GM19438 (cell line): ENCODE results near the gene FASTKD2.

Experiments
- ATAC-seq: cut with Tn5 transposase; IDR thresholded peaks from one replicate; pipeline ENCODE4 v1.9.1; 2021; ENCODE audit warnings: low read depth; ENCODE audit not compliant: unreplicated experiment

Gene FASTKD2

DNA sequence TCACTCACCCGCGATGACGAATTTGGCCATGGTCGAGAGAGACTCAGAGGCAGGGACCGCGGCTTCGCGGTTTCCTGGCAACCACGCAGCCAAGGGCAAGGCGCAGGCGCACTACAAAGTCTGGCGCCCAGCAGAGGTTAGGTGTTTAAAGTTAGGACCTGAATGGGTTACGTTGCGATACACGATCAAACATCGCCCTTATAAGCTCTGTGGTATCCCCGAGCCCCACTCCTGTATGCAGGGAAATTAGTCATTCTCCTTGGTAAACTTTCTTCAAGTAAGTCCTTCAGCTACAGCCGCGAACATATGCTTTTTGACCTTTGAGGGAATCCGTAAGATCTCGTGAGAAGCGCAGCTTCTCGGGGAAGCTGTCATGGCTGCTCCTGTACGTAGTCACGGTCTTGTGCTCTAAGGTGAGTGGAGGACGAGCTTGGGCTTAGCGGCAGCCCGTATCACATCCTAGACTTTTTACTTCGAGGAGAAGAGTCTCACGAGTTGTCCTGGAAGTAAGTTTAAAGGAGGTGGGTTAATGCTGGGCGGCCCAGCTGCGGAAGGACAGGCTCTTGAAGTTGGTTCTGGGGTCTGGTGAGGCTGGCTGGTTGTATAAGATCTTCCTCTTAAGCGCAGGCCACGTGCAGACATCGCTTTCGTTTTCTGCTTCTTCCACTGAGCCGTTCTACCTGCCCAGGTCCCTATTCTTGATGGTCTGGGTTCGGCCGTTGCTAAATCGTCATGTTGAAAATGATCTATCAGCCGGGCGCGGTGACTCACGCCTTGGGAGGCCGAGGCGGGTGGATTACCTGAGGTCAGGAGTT is at the start of gene FASTKD2, which contains the start of gene MDH1B:
FASTKD2 (plus strand) TSS at position 365 of the 815 bp plus-strand sequence. CDS start 1,088 bp downstream, outside the sequence.
MDH1B (minus strand) TSS at position 87 of the 815 bp plus-strand sequence; CDS start at position 30, 57 bp downstream.
- peak; percentile 95 for ATAC-seq

- ATAC-seq, result no peak
Measured at GRCh38 chr2:206716623-206717022, 48.8 kb upstream of the FASTKD2 start.

DNA sequence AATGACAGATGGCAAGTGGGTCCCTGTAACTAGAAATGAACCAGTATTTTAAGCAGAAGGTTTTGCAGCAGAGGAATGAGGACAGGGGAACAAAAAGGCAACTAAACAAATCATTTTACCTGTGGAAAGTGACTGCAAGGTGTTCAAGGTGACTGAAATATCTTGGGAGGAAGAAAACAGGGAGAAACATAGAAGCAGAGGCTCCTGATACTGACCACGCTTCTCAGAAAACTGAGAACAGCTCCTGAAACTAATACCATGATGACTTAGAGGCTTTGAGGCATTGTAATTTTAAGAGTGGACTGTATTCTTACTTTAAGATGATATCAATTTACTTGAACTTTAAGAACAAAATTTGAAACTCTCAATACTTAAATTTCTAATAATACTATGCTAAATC is 47.1 kb upstream of the FASTKD2 start, which contains the start of gene DYTN:
DYTN (minus strand) TSS at position 101 of the 400 bp plus-strand sequence. CDS start 117 bp downstream, outside the sequence.
- no peak for ATAC-seq

DNA sequence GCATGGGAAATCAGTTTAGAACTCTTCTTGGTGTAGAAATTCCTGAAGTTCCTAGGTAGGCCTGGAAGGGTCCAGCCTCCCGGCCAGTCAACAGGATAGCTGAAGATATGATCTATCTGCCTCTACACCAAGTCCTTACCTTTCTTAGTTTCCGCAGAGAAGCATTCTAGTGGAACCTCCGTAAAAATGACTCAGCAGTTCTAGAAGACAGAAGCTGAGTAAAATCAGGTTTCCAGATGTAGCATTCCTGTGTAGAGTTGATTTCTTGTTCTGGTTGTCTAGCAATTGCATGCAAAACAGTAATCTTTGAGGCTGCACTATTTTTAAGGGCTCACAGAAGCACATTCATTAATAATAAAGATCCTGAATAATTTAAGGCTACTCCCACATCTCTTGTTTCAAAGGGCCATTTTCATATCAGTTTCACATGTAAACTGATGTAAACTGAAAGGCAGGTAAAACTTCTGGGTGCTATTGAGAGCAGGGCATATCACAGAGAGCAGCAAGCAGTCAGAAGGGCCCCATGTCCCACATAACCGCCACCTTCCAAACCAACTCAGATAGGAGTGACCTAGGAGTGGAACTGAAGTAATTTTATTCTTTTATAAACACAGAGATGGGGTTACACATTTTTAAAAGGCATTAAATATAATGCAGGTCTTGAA is 44.0 kb upstream of the FASTKD2 start:
- ATAC-seq, result peak; percentile 49

GRCh38 chr2:206723288-206723687 is 42.1 kb upstream of the FASTKD2 start:
- no peak for ATAC-seq

DNA sequence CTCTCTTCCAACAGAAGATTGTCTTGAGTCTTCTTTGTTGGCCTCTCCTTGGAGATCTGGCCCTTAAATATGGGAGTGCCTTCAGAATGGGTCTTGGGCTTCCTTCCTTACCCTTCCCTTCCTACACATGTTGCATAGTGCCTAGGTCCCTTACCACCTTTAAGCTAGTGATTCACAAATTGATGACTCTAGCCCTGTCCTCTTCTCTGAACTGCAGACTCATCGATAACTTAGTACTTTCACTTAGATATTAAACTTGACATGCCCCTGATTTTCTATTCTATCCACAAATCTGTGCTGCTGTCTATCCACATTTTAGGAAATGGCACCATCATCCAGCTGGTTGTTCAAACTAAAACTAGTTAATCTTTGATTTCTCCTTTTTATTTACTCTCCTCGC is 38.1 kb upstream of the FASTKD2 start:
- ATAC-seq, result no peak

DNA sequence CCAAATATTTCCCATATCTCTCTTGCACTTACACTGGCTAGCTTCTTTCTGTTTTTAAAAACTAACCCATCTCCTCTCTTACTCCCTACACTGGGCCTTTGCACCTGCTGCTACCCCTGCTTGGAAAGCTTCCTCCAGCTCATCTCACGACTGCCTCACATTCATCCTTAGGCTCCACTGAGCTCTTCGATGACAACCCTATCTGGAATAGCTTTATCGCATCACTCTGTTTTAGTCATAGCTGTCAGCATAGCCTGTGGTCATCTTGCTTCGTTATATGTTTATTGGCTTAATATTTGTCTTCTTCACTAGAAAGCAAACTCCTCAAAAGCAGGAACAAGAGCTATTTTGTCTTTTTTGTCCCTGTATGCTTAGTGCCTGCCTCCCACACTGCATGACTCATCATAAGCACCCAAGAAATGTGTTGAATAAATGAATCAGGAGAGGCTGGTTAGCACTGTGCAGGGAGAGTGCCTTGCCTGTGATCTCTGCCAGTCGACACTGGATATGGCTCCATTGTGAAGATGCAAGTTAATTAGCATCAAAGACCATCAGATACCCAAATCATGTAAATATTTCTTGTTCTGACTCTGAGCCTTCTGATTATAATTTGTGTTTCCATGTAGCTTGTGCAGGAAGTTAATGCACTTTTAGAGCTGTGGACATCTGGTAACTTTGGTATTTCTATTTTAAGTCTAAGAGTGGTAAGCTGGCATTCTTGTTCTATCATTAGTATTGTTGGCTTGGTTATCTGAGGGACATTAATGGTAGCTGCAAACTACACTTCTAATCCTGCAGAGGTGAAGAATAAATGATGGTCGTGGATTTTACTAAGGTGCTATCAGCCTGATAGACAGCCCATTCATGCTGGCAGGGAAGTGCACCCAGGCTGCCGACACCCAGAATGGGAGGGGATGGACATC is 36.9 kb upstream of the FASTKD2 start:
- no peak for ATAC-seq

DNA sequence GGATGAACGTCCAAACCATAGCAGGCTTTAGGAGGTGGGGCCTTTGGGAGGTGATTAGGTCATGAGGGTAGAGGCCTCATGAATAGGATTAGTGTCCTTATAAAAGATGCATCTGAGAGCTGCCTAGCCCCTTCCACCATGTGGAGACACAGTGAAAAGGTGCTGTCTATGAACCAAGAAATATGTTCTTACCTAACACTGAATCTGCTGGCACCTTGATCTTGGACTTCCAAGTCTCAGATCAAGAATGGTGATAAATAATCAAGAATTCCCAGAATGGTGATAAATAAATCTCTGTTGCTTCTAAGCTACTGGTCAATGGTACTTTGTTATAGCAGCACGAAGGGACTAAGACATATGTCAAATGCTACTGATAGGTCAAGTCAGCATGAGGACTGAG is 32.1 kb upstream of the FASTKD2 start:
- no peak for ATAC-seq

DNA sequence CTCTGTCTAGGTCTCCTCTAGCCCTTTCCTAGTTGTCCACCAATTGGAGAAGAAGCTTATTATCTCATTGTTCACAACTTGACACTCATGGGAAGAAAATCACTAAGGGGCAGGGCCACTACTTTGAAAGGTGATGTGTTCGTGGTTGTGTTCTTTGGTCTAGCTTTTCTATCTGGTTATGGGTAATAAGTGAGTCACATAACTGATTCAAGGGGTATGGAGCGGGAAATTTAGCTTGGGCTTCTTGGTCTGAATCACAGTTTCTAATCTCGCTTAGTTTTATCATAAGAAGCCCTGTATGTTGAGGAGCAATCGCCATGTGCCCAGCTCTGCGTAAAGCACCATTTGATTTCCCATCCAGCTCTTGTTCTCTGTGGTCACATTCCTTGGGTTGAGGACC is 28.5 kb upstream of the FASTKD2 start:
- ATAC-seq, result no peak

- ATAC-seq, result no peak
Measured at GRCh38 chr2:206739271-206739670, 26.1 kb upstream of the FASTKD2 start.

DNA sequence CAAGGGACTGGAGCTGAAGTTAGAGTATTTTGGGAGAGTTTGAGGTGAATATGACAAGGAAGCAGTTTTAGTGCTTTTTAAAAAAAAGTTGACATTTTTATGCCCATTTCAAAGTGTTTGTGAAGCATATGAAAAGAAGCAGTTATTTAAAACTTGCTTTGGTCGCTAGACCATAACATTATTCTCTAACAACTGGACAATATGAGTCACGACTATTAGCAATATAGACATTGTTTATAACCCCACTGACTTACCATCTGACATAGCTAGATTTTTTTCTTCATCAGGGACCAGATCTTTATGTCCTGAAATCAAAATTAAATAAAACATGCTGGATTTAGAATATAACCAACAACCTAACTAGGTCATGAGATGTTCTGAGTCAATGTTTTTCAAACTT is 24.6 kb upstream of the FASTKD2 start:
- ATAC-seq, result no peak

GRCh38 chr2:206756816-206757215 is 8.6 kb upstream of the FASTKD2 start:
- ATAC-seq, result no peak

- ATAC-seq, result peak; percentile 25
Measured at GRCh38 chr2:206764673-206765241, 649 bp upstream of the FASTKD2 start.

GRCh38 chr2:206766057-206766930 is 888 bp downstream of the FASTKD2 start:
- no peak for ATAC-seq

- no peak for ATAC-seq
Measured at GRCh38 chr2:206774871-206775270, 9.5 kb downstream of the FASTKD2 start.

DNA sequence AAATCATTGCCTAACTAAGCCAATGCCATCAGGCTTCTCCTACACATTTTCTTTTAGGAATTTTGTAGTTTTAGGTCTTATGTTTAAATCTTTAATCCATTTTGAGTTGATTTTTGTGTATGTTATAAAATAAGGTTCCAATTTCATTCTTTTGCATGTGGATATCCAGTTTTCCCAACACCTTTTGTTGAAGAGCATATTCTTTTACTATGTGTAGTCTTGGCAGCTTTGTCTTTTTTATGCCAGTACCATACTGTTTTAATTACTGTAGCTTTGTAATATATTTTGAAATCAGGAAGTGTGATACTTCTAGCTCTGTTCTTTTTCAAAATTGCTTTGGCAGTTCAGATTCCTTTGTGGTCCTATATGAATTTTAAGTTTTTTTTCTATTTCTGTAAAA is 11.0 kb downstream of the FASTKD2 start:
- no peak for ATAC-seq

DNA sequence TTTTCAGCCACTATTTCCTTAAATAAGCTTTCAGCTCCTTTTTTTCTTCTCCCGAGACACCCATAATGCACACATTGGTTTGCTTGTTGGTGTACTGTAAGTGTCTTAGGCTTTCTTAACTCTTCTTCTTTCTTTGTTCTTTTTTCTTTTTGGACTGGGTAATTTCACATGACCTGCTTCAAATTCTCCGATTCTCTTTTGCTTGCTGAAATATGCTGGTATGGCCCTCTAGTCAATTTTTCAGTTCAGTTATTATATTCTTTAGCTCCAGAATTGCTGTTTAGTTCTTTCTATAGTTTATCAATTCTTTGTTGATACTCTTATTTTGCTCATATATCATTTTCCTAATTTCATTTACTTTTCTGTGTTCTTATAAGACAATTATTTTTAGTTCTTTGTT is 15.3 kb downstream of the FASTKD2 start:
- no peak for ATAC-seq

DNA sequence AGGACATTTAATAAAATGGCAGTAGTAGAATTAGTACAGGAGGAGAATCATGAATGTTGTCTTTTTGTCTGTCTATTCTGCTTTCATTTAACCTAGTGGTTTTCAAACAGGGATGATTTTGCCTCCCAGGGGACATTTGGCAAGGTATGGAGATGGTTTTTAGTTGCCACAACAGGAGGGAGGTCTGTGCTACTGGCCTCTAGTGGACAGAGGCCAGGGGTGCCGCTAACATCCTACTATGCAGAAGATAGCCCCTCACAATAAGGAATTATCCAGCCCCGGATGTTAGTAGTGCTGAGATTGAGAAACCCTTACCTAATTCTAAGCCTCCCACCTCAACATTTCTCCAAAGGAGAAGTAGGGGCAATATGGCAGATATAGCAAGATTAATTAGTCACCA is 18.3 kb downstream of the FASTKD2 start:
- ATAC-seq, result no peak

GRCh38 chr2:206784559-206785353 is 19.4 kb downstream of the FASTKD2 start:
- no peak for ATAC-seq
